GM12878 (cell line): ENCODE measurements around the gene ITGAD. TPM values are rescaled to one million over a fixed set of nuclear protein-coding genes. Genes with fewer than 3 reads are reported as not detected.

ENCODE experiments used
- ATAC-seq: fragments of 200-7000 bp; cut with Tn5 transposase; 3 replicates; pipeline ENCODE4 v1.9.1; 2020; ENCODE audit warnings: mild to moderate bottlenecking, moderate library complexity
- BruUV-seq: library from RNA; stranded (reverse); fragments of 400-500 nt; replicated peaks from 2 replicates; lab custom pipeline; 2021; lab: Mats Ljungman, UMichigan
- CTCF ChIA-PET: fragments of 300-600 bp; sonication (Branson Sonifier 250); formaldehyde crosslinking; extraction: SDS; loops from one replicate; lab custom pipeline; 2021; ENCODE audit warnings: inconsistent platforms; lab: Yijun Ruan, JAX
- POLR2A ChIA-PET: fragments of 350-600 bp; formaldehyde crosslinking; extraction: SDS; loops from one replicate; lab custom pipeline; 2021; ENCODE audit warnings: inconsistent platforms; lab: Charles Lee
- RAD21 ChIA-PET: fragments of 300-600 bp; sonication (Branson Sonifier 250); formaldehyde crosslinking; loops from one replicate; lab custom pipeline; 2023; ENCODE audit warnings: antibody characterized with exemption; ENCODE audit not compliant: unreplicated experiment; lab: Charles Lee
- SMC1A ChIA-PET: fragments of 300-600 bp; sonication (Branson Sonifier 250); formaldehyde crosslinking; loops from one replicate; lab custom pipeline; 2023; ENCODE audit not compliant: unreplicated experiment, uncharacterized antibody; lab: Charles Lee
- DNase-seq: peaks from one replicate; pipeline ENCODE4 v3.0.0-alpha.2; 2011; ENCODE audit warnings: low read depth, low spot score
- FAIRE-seq: peaks from 3 replicates; lab custom pipeline; 2011; peaks lifted over from hg19 to GRCh38; lab: Jason Lieb, UNC
- H2AFZ ChIP-seq: 2 replicates; pipeline ENCODE4 v1.6.0; 2011; ENCODE audit warnings: low read depth, low read length, control low read depth; ENCODE audit not compliant: control insufficient read depth
- H3K27ac ChIP-seq: 2 replicates; pipeline ENCODE4 v1.5.1; 2011; ENCODE audit warnings: control low read depth; ENCODE audit not compliant: control insufficient read depth, insufficient read depth
- H3K27me3 ChIP-seq, 2 experiments: replicated peaks in 1 of 2; 2 replicates each; pipeline versions ENCODE4 v1.6.0 to v1.6.1; 2011; ENCODE audit warnings: low read length in 1 of 2; ENCODE audit not compliant: control insufficient read depth in 2 of 2, insufficient read depth in 2 of 2
- H3K36me3 ChIP-seq, 2 experiments: 2 replicates each; pipeline ENCODE4 v1.5.1; 2011; ENCODE audit warnings: low read length in 1 of 2; ENCODE audit not compliant: control insufficient read depth in 2 of 2, insufficient read depth in 2 of 2
- H3K4me1 ChIP-seq: 2 replicates; pipeline ENCODE4 v1.6.1; 2011; ENCODE audit warnings: mild to moderate bottlenecking, low read length, moderate library complexity, mixed read lengths; ENCODE audit not compliant: control insufficient read depth, insufficient read depth
- H3K4me2 ChIP-seq: 2 replicates; pipeline ENCODE4 v1.6.0; 2011; ENCODE audit warnings: control low read depth; ENCODE audit not compliant: control insufficient read depth, insufficient read depth
- H3K4me3 ChIP-seq: fragments of 200-600 bp; sonication (generic); 2 replicates; pipeline ENCODE4 v1.5.1; 2016
- H3K79me2 ChIP-seq: 2 replicates; pipeline ENCODE4 v1.6.0; 2011; ENCODE audit warnings: low read length; ENCODE audit not compliant: control insufficient read depth, insufficient read depth
- H3K9ac ChIP-seq: 2 replicates; pipeline ENCODE4 v1.8.0; 2011; ENCODE audit warnings: low read length, control low read depth, mixed read lengths; ENCODE audit not compliant: control insufficient read depth, insufficient read depth
- H3K9me3 ChIP-seq: replicated peaks from 3 replicates; pipeline ENCODE4 v1.5.1; 2011; ENCODE audit warnings: mild to moderate bottlenecking, low read length; ENCODE audit not compliant: control insufficient read depth, insufficient read depth
- H4K20me1 ChIP-seq: 2 replicates; pipeline ENCODE4 v1.6.0; 2011; ENCODE audit not compliant: control insufficient read depth, insufficient read depth
- BMI1 ChIP-seq: fragments of 450-650 bp; IDR thresholded peaks from 2 replicates; pipeline ENCODE4 v1.6.1; 2016; ENCODE audit warnings: mild to moderate bottlenecking, moderate library complexity, borderline replicate concordance
- CEBPZ ChIP-seq: fragments of 150-350 bp; IDR thresholded peaks from 2 replicates; pipeline ENCODE4 v1.6.1; 2016; ENCODE audit warnings: low read depth, low read length
- EGR1 ChIP-seq, 2 experiments: IDR thresholded peaks; 1 replicate in 1 of 2; 2 replicates in 1 of 2; pipeline ENCODE4 v1.6.1; 2011 to 2012; ENCODE audit warnings: low read depth in 2 of 2, low read length in 2 of 2, borderline replicate concordance in 1 of 2, mild to moderate bottlenecking in 1 of 2, moderate library complexity in 1 of 2
- EP300 ChIP-seq, 2 experiments: fragments of 150-350 bp in 1 of 2; IDR thresholded peaks; 2 replicates each; pipeline ENCODE4 v1.6.1; 2011 to 2012; ENCODE audit warnings: low read depth in 2 of 2, low read length in 2 of 2, borderline replicate concordance in 1 of 2, improper control_type of control experiment in 1 of 2, inconsistent platforms in 1 of 2; ENCODE audit not compliant: control insufficient read depth in 1 of 2
- NR2C2 ChIP-seq: IDR thresholded peaks from 2 replicates; pipeline ENCODE4 v1.6.1; 2011; ENCODE audit warnings: borderline replicate concordance, low read depth; ENCODE audit not compliant: control insufficient read depth, insufficient read length
- POLR2AphosphoS5 ChIP-seq: IDR thresholded peaks from 2 replicates; pipeline ENCODE4 v1.6.1; 2011; ENCODE audit warnings: mild to moderate bottlenecking, low read length, inconsistent platforms
- RAD21 ChIP-seq: IDR thresholded peaks from 2 replicates; pipeline ENCODE4 v1.6.1; 2011; ENCODE audit warnings: mild to moderate bottlenecking, low read depth, low read length, moderate library complexity; ENCODE audit not compliant: insufficient read depth
- RELB ChIP-seq: fragments of 450-650 bp; IDR thresholded peaks from 2 replicates; pipeline ENCODE4 v1.6.1; 2017; ENCODE audit warnings: low read depth, mild to moderate bottlenecking, moderate library complexity
- RFX5 ChIP-seq: IDR thresholded peaks from 2 replicates; pipeline ENCODE4 v1.6.1; 2011; ENCODE audit warnings: low read depth, low read length, improper control_type of control experiment
- SIX5 ChIP-seq: IDR thresholded peaks from 2 replicates; pipeline ENCODE4 v1.6.1; 2011; ENCODE audit warnings: mild to moderate bottlenecking, low read depth, low read length, moderate library complexity; ENCODE audit not compliant: severe bottlenecking
- SPI1 ChIP-seq: IDR thresholded peaks from 2 replicates; pipeline ENCODE4 v1.6.1; 2011; ENCODE audit warnings: low read depth, mild to moderate bottlenecking, low read length, moderate library complexity, borderline replicate concordance; ENCODE audit not compliant: insufficient read depth
- USF2 ChIP-seq: IDR thresholded peaks from 2 replicates; pipeline ENCODE4 v1.6.1; 2011; ENCODE audit warnings: low read depth, low read length, improper control_type of control experiment, borderline replicate concordance
- ZZZ3 ChIP-seq: IDR thresholded peaks from 2 replicates; pipeline ENCODE4 v1.6.1; 2011; ENCODE audit warnings: low read depth; ENCODE audit not compliant: control insufficient read depth, insufficient read length
- WGBS: methylation state at CpG from one replicate; pipeline ENCODE4 v1.1.6; 2016; ENCODE audit warnings: low lambda C conversion rate; ENCODE audit not compliant: insufficient replicate concordance, insufficient coverage; ENCODE audit errors: missing lambda C conversion rate; 5-methylcytosine and 5-hydroxymethylcytosine counted together
- in situ Hi-C: fragments of 300-500 bp; cut with MboI; formaldehyde crosslinking; loops from 9 replicates; pipeline ENCODE4 v1.14.3; 2018; ENCODE audit warnings: mixed read lengths
- intact Hi-C: fragments of 100-400 bp; cut with micrococcal nuclease; formaldehyde crosslinking; loops from one replicate; pipeline ENCODE4 v1.14.2; 2022; ENCODE audit not compliant: unreplicated experiment
- polyA plus RNA-seq, 11 experiments: library from polyadenylated mRNA; depleted of rRNA in 4 of 11; unstranded in 6 of 11; stranded (reverse) in 5 of 11; fragments of >200 nt; fragmentation: Nextera tagmentation in 4 of 11; fragmentation: Illumina TruSeq in 1 of 11; extraction: Ambion mirVana in 4 of 11; extraction: Trizol in 1 of 11; gene quantifications; 1 replicate in 1 of 11; 2 replicates in 10 of 11; pipeline versions ENCODE4 v1.2.1 to v1.2.3, GENCODE V29; 2011 to 2016; ENCODE audit warnings: inconsistent platforms in 2 of 11, missing spikeins in 2 of 11, low read depth in 1 of 11
- total RNA-seq, 4 experiments: library from RNA; depleted of rRNA in 3 of 4; stranded (reverse); fragments of >200 nt in 3 of 4; fragmentation: Illumina TruSeq in 1 of 4; extraction: Trizol in 1 of 4; gene quantifications; 2 replicates each; pipeline versions ENCODE4 v1.2.1 to v1.2.3, GENCODE V29; 2013 to 2021
- TF ChIP-seq, protein P1 (sequence below): fragments of 450-650 bp; IDR thresholded peaks from 2 replicates; pipeline ENCODE4 v1.6.1; 2014; ENCODE audit warnings: mild to moderate bottlenecking

ITGAD gene
- total and polyA plus RNA-seq, 10 of the 15 experiments (the other 5 are each of a cell fraction or from before 2014, with no cell fraction given), result 0.29 to 4.0 (median 1.2) TPM

GRCh38 chr16:31344712-31345111, 48.4 kb upstream of the ITGAD start:
- no peak overlapping the region for H3K9ac ChIP-seq
- in situ Hi-C loops (no loop called here), intact Hi-C loops (no loop called here)
- ChIA-PET CTCF (interaction anchor here (0.6 to 1.4 kb wide), 5 partner anchors 10 to 167 kb away, joined by 3 to 5 read pairs (median 4); partner anchors contain the start of gene ITGAX), SMC1A (interaction anchor here (0.9 to 1.7 kb wide), 7 partner anchors 11 to 133 kb away, joined by 3 to 7 read pairs (median 3); no protein-coding TSS in a partner anchor), RAD21 (interaction anchor here (0.7 to 1.6 kb wide), 11 partner anchors 10 to 251 kb away, joined by 3 to 15 read pairs (median 4); partner anchors contain the start of genes ITGAX and ZNF843), POLR2A (interaction anchor here (0.6 to 2.0 kb wide), 10 partner anchors 9 to 823 kb away, joined by 3 to 4 read pairs (median 3); partner anchors contain the start of gene PYCARD)
- H3K79me2 ChIP-seq, result no peaks in the 10 kb centered on the region
- H3K4me1 ChIP-seq, result peaks cover 24% of the 10 kb centered on the region
- no peak overlapping the region for H3K4me3 ChIP-seq
- no peaks in the 10 kb centered on the region for H3K36me3 ChIP-seq
- H3K4me2 ChIP-seq, result peak overlapping the region; percentile 70
- DNase-seq (peak; percentile 62), ATAC-seq (peak; percentile 94), FAIRE-seq (peak; percentile 61)
- no TSS peak for BruUV-seq
- peak overlapping the region; percentile 14; the same call in 1 of the 2 replicates for H3K27ac ChIP-seq
- H2AFZ ChIP-seq, result no peak overlapping the region
- no peaks in the 10 kb centered on the region for H4K20me1 ChIP-seq
- no peaks in the 10 kb centered on the region; the same call in 2 of the 3 replicates for H3K9me3 ChIP-seq
- H3K27me3 ChIP-seq, result no peaks in the 10 kb centered on the region
- WGBS, result under 1% methylated on average over 9 of the region's 9 CpGs
- TF ChIP-seq, protein P1, sequence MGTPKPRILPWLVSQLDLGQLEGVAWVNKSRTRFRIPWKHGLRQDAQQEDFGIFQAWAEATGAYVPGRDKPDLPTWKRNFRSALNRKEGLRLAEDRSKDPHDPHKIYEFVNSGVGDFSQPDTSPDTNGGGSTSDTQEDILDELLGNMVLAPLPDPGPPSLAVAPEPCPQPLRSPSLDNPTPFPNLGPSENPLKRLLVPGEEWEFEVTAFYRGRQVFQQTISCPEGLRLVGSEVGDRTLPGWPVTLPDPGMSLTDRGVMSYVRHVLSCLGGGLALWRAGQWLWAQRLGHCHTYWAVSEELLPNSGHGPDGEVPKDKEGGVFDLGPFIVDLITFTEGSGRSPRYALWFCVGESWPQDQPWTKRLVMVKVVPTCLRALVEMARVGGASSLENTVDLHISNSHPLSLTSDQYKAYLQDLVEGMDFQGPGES, result no peak
- TF ChIP-seq CEBPZ (no peak), ZZZ3 (no peak), EP300 (IDR thresholded peaks at IDR 0.05; ENCODE audit: borderline replicate concordance in 1 of 2, control insufficient read depth in 1 of 2, low read depth in 2 of 2, low read length in 2 of 2) (peak; percentile 76 to 85), RELB (peak; percentile 85), POLR2AphosphoS5 (no peak), EGR1 (IDR thresholded peaks at IDR 0.05; ENCODE audit: borderline replicate concordance in 1 of 2, low read depth in 2 of 2, low read length in 2 of 2) (no peak), BMI1 (peak; percentile 43; the same call in 1 of the 2 replicates), SIX5 (no peak), RAD21 (0 out of 2 replicates have a peak, but pooled peaks have one; percentile 19), NR2C2 (no peak), RFX5 (no peak), USF2 (no peak), SPI1 (peak; percentile 63; the same call in 1 of the 2 replicates)
